Activated B cell treated with CpG ODN at 0.5 μM for 24 hours (primary cell): ENCODE results near the gene SLC12A4. TPM values are rescaled to one million over a fixed set of nuclear protein-coding genes. Genes with fewer than 3 reads are reported as not detected.

Source experiments
- ATAC-seq: fragments of 200-7000 bp; cut with Tn5 transposase; one replicate; pipeline ENCODE4 v1.10.0; 2021; ENCODE audit warnings: low read depth, mild to moderate bottlenecking, moderate library complexity
- CTCF ChIA-PET: fragments of 350-600 bp; sonication (Branson Sonifier 250); formaldehyde crosslinking; loops from one replicate; lab custom pipeline; 2021; ENCODE audit warnings: antibody characterized with exemption; lab: Charles Lee
- POLR2A ChIA-PET: fragments of 350-600 bp; sonication (Branson Sonifier 250); formaldehyde crosslinking; loops from one replicate; lab custom pipeline; 2021; ENCODE audit warnings: antibody characterized with exemption; lab: Charles Lee
- DNase-seq: peaks from one replicate; pipeline ENCODE4 v3.0.0; 2022
- H3K27ac Mint-ChIP-seq: one replicate; pipeline ENCODE4 v1.8.0; 2020; ENCODE audit warnings: mixed read lengths
- H3K27me3 Mint-ChIP-seq: one replicate; pipeline ENCODE4 v1.8.0; 2021; ENCODE audit warnings: mixed read lengths
- H3K36me3 Mint-ChIP-seq: one replicate; pipeline ENCODE4 v1.8.0; 2021; ENCODE audit warnings: low read depth, mixed read lengths
- H3K4me1 Mint-ChIP-seq: one replicate; pipeline ENCODE4 v1.8.0; 2021; ENCODE audit warnings: mixed read lengths
- H3K4me3 Mint-ChIP-seq: one replicate; pipeline ENCODE4 v1.8.0; 2020; ENCODE audit warnings: mild to moderate bottlenecking, mixed read lengths
- H3K9me3 Mint-ChIP-seq: one replicate; pipeline ENCODE4 v1.8.0; 2020; ENCODE audit warnings: mixed read lengths
- intact Hi-C: fragments of 100-400 bp; cut with micrococcal nuclease; formaldehyde crosslinking; loops from one replicate; pipeline ENCODE4 v1.15.1; 2024
- total RNA-seq: library from RNA; stranded (reverse); gene quantifications from 2 replicates; pipeline ENCODE4 v1.2.3, GENCODE V29; 2022
- TF ChIP-seq, protein P1 (sequence below): fragments of 200-600 bp; IDR thresholded peaks from one replicate; pipeline ENCODE4 v1.8.0; 2022; ENCODE audit warnings: antibody characterized with exemption, mild to moderate bottlenecking

SLC12A4 gene
- total RNA-seq, 1 donor from 2014 or later = 37.9 TPM

- TF ChIP-seq, protein P1, sequence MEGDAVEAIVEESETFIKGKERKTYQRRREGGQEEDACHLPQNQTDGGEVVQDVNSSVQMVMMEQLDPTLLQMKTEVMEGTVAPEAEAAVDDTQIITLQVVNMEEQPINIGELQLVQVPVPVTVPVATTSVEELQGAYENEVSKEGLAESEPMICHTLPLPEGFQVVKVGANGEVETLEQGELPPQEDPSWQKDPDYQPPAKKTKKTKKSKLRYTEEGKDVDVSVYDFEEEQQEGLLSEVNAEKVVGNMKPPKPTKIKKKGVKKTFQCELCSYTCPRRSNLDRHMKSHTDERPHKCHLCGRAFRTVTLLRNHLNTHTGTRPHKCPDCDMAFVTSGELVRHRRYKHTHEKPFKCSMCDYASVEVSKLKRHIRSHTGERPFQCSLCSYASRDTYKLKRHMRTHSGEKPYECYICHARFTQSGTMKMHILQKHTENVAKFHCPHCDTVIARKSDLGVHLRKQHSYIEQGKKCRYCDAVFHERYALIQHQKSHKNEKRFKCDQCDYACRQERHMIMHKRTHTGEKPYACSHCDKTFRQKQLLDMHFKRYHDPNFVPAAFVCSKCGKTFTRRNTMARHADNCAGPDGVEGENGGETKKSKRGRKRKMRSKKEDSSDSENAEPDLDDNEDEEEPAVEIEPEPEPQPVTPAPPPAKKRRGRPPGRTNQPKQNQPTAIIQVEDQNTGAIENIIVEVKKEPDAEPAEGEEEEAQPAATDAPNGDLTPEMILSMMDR = no peak
- intact Hi-C loops = no loop called here
- no peaks in the 10 kb centered on the region for H3K9me3 Mint-ChIP-seq
- no peaks in the 10 kb centered on the region for H3K27me3 Mint-ChIP-seq
- H3K27ac Mint-ChIP-seq = no peak overlapping the region
- no peak for DNase-seq
- no peak overlapping the region for H3K4me3 Mint-ChIP-seq
- CTCF ChIA-PET = no interaction called here
- no peak for ATAC-seq
- POLR2A ChIA-PET = interaction anchor here (1.0 kb wide), 1 partner anchor 410 kb away, joined by 3 read pairs; no protein-coding TSS in a partner anchor
- H3K36me3 Mint-ChIP-seq = peaks cover 68% of the 10 kb centered on the region
- peaks cover 33% of the 10 kb centered on the region for H3K4me1 Mint-ChIP-seq
Measured at GRCh38 chr16:67930678-67931211, 37.7 kb downstream of the SLC12A4 start.

DNA sequence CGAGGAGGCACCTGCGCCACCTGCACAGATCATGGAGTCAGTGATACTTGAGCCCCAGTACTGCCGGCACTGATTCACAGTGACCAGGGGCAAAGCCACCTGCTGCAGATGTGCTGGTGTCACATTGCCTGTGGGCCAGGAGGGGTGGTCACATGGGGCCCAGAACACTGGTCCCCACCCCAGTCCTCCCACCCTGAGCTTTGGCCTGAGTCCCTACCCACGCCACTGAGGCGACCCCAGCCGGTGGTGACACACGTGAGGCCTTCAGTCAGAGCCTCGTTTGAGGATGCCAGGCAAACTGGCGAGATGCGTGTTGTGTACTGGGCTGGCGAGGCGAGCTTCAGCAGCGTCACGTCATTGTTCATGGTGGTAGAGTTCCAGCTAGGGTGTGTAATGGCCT lies 38.2 kb downstream of the SLC12A4 start:
- H3K4me1 Mint-ChIP-seq = peaks cover 34% of the 10 kb centered on the region
- CTCF ChIA-PET = interaction anchor here (2.3 kb wide), 1 partner anchor 258 kb away, joined by 9 read pairs; no protein-coding TSS in a partner anchor
- H3K4me3 Mint-ChIP-seq = no peak overlapping the region
- peaks cover 62% of the 10 kb centered on the region for H3K36me3 Mint-ChIP-seq
- no peak for ATAC-seq
- intact Hi-C loops = no loop called here
- TF ChIP-seq, protein P1 = no peak
- H3K27me3 Mint-ChIP-seq = no peaks in the 10 kb centered on the region
- POLR2A ChIA-PET = no interaction called here
- H3K27ac Mint-ChIP-seq = no peak overlapping the region
- H3K9me3 Mint-ChIP-seq = no peaks in the 10 kb centered on the region
- DNase-seq = no peak

GRCh38 chr16:67928561-67929364 lies 39.7 kb downstream of the SLC12A4 start:
- TF ChIP-seq, protein P1 = peak; percentile 43
- Mint-ChIP-seq H3K27ac (no peak overlapping the region), H3K36me3 (peaks cover 52% of the 10 kb centered on the region), H3K4me1 (peaks cover 36% of the 10 kb centered on the region), H3K9me3 (no peaks in the 10 kb centered on the region), H3K27me3 (no peaks in the 10 kb centered on the region), H3K4me3 (no peak overlapping the region)
- peak; percentile 90 for ATAC-seq
- peak; percentile 64 for DNase-seq
- ChIA-PET POLR2A (interaction anchor here (0.6 to 0.8 kb wide), 3 partner anchors 8 to 163 kb away, joined by 3 to 4 read pairs (median 3); partner anchors contain the start of gene PSMB10), CTCF (interaction anchor here (0.7 to 2.3 kb wide), 10 partner anchors 10 to 447 kb away, joined by 3 to 12 read pairs (median 3); partner anchors contain the start of gene ATP6V0D1)
- intact Hi-C loops = loop anchor here (1.0 to 2.0 kb wide), 7 partner anchors 45 to 434 kb away; no protein-coding TSS in a partner anchor

DNA sequence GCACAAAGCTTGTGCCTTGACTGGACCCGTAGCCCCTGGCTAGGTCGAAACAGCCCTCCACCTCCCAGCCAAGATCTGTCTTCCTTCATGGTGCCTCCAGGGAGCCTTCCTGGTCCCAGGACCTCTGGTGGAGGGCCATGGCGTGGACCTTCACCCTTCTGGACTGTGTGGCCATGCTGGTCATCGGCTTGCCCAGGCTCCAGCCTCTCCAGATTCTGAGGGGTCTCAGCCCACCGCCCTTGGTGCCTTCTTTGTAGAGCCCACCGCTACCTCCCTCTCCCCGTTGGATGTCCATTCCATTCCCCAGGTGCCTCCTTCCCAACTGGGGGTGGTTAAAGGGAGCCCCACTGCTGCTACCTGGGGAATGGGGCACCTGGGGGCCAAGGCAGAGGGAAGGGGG lies 40.3 kb downstream of the SLC12A4 start:
- Mint-ChIP-seq H3K27me3 (no peaks in the 10 kb centered on the region), H3K4me3 (no peak overlapping the region), H3K9me3 (no peaks in the 10 kb centered on the region), H3K36me3 (peaks cover 48% of the 10 kb centered on the region), H3K4me1 (peaks cover 36% of the 10 kb centered on the region), H3K27ac (no peak overlapping the region)
- ChIA-PET CTCF (interaction anchor here (0.9 to 2.3 kb wide), 9 partner anchors 9 to 447 kb away, joined by 3 to 12 read pairs (median 3); partner anchors contain the start of gene ATP6V0D1), POLR2A (interaction anchor here (0.6 kb wide), 2 partner anchors 8 to 164 kb away, joined by 3 read pairs; partner anchors contain the start of gene PSMB10)
- no peak for ATAC-seq
- TF ChIP-seq, protein P1 = no peak
- DNase-seq = no peak
- intact Hi-C loops = loop anchor here (1.0 to 2.0 kb wide), 7 partner anchors 45 to 434 kb away; no protein-coding TSS in a partner anchor
